Hepatocyte (in vitro differentiated cells): ENCODE data around the gene KCNS1. TPM values are rescaled to one million over a fixed set of nuclear protein-coding genes. Genes with fewer than 3 reads are reported as not detected.

Experiments
- DNase-seq: peaks from one replicate; pipeline ENCODE4 v3.0.0-alpha.2; 2016; ENCODE audit warnings: low spot score
- H2AFZ ChIP-seq: fragments of 200-600 bp; sonication (generic); 2 replicates; pipeline ENCODE4 v1.6.0; 2016; ENCODE audit warnings: antibody characterized with exemption, mild to moderate bottlenecking
- H3K27ac ChIP-seq: fragments of 200-600 bp; sonication (generic); 2 replicates; pipeline ENCODE4 v1.5.1; 2016; ENCODE audit warnings: mild to moderate bottlenecking
- H3K27me3 ChIP-seq: fragments of 200-600 bp; sonication (generic); 2 replicates; pipeline ENCODE4 v1.6.1; 2016
- H3K36me3 ChIP-seq: fragments of 200-600 bp; sonication (generic); replicated peaks from 2 replicates; pipeline ENCODE4 v1.5.1; 2016; ENCODE audit warnings: low read depth; ENCODE audit not compliant: insufficient read depth
- H3K4me1 ChIP-seq: fragments of 200-600 bp; sonication (generic); 2 replicates; pipeline ENCODE4 v1.5.1; 2016; ENCODE audit warnings: mild to moderate bottlenecking, moderate library complexity; ENCODE audit not compliant: insufficient read depth
- H3K4me2 ChIP-seq: fragments of 200-600 bp; sonication (generic); 2 replicates; pipeline ENCODE4 v1.6.0; 2016
- H3K4me3 ChIP-seq: fragments of 200-600 bp; sonication (generic); 2 replicates; pipeline ENCODE4 v1.5.1; 2016; ENCODE audit warnings: mild to moderate bottlenecking
- H3K79me2 ChIP-seq: fragments of 200-600 bp; sonication (generic); 2 replicates; pipeline ENCODE4 v1.6.0; 2017; ENCODE audit warnings: mild to moderate bottlenecking
- H3K9me2 ChIP-seq: fragments of 200-600 bp; sonication (generic); replicated peaks from 2 replicates; pipeline ENCODE4 v1.6.0; 2017; ENCODE audit warnings: mild to moderate bottlenecking; ENCODE audit not compliant: insufficient read depth
- H3K9me3 ChIP-seq: fragments of 200-600 bp; sonication (generic); 2 replicates; pipeline ENCODE4 v1.5.1; 2016; ENCODE audit warnings: low read depth, mild to moderate bottlenecking
- H4K20me1 ChIP-seq: fragments of 200-600 bp; sonication (generic); 2 replicates; pipeline ENCODE4 v1.6.0; 2016; ENCODE audit warnings: mild to moderate bottlenecking; ENCODE audit not compliant: insufficient read depth, poor library complexity, severe bottlenecking
- EZH2 ChIP-seq: fragments of 200-600 bp; sonication (generic); IDR thresholded peaks from 2 replicates; pipeline ENCODE4 v1.6.1; 2016; ENCODE audit warnings: antibody characterized with exemption, mild to moderate bottlenecking, borderline replicate concordance
- EZH2phosphoT487 ChIP-seq: fragments of 200-600 bp; sonication (generic); IDR thresholded peaks from one replicate; pipeline ENCODE4 v1.6.1; 2018; ENCODE audit warnings: antibody characterized with exemption, mild to moderate bottlenecking, low read depth, moderate library complexity; ENCODE audit not compliant: unreplicated experiment, severe bottlenecking
- WGBS: methylation state at CpG from one replicate; pipeline ENCODE4 v1.1.6; 2016; ENCODE audit warnings: low lambda C conversion rate; ENCODE audit errors: missing lambda C conversion rate; 5-methylcytosine and 5-hydroxymethylcytosine counted together
- polyA plus RNA-seq: library from polyadenylated mRNA; unstranded; fragments of >200 nt; fragmentation: Nextera tagmentation; extraction: Ambion mirVana; gene quantifications from 2 replicates; pipeline ENCODE4 v1.2.1, GENCODE V29; 2016
- total RNA-seq: library from RNA; depleted of rRNA; stranded (reverse); fragments of >200 nt; gene quantifications from 2 replicates; pipeline ENCODE4 v1.2.3, GENCODE V29; 2014
- TF ChIP-seq, protein P1 (sequence below): fragments of 200-600 bp; sonication (generic); IDR thresholded peaks from 2 replicates; pipeline ENCODE4 v1.5.1; 2016; ENCODE audit warnings: antibody characterized with exemption, mild to moderate bottlenecking; ENCODE audit not compliant: poor library complexity

KCNS1 gene
- total and polyA plus RNA-seq, 2 experiments from 2014 or later, result 0.42 to 0.43 TPM

DNA sequence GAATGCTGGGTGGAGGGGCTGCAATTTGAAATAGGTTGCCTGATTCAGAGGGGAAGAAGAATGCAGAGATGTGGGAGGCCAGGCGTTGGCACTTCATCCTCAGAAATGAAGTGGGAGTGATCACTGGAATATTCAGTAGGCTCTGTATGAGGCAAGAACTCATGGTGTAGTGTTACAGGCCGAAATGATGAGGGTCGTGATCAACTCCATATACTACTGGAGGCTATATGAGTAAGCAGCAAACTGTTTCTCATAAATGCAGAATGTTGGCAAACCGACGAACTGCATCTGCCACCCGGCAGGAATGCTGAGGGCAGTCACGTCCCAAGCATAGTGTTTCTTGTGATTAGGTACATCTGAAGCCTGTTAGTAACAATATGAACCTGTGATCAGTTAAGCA lies 12.7 kb downstream of the KCNS1 start:
- Histone ChIP-seq H3K27ac (peak overlapping the region; percentile 67), H2AFZ (no peak overlapping the region)
- DNase-seq, result peak; percentile 49

DNA sequence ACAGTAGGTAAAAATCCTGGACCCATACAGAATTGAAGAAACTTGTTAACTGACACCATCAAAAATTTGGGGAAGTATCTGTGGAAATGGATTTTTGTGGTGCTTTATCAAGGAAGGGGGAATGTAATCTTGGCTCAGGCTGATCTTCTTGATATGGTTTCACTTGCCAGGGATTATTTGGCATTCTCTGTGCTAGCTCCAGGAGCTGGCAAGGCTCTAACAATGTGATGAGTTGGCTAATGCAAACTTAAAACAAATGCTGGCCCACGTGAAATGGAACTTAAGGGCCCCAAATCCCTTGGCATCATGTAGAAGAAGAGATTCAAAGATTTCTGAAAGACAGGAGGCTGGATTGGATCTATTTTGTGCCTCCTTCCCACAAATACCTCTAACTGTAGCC lies 13.1 kb downstream of the KCNS1 start:
- DNase-seq, result no peak
- 64% methylated on average over 1 of the region's 1 CpG for WGBS
- Histone ChIP-seq H2AFZ (no peak overlapping the region), H3K36me3 (no peaks in the 10 kb centered on the region), H3K27ac (peak overlapping the region; percentile 65), H3K4me2 (peak overlapping the region; percentile 10), H3K9me2 (no peaks in the 10 kb centered on the region), H3K27me3 (no peaks in the 10 kb centered on the region), H3K4me1 (peaks cover 4% of the 10 kb centered on the region), H3K9me3 (no peaks in the 10 kb centered on the region), H3K4me3 (no peak overlapping the region), H4K20me1 (no peaks in the 10 kb centered on the region), H3K79me2 (no peaks in the 10 kb centered on the region)
- TF ChIP-seq EZH2phosphoT487, result no peak
- TF ChIP-seq, protein P1, sequence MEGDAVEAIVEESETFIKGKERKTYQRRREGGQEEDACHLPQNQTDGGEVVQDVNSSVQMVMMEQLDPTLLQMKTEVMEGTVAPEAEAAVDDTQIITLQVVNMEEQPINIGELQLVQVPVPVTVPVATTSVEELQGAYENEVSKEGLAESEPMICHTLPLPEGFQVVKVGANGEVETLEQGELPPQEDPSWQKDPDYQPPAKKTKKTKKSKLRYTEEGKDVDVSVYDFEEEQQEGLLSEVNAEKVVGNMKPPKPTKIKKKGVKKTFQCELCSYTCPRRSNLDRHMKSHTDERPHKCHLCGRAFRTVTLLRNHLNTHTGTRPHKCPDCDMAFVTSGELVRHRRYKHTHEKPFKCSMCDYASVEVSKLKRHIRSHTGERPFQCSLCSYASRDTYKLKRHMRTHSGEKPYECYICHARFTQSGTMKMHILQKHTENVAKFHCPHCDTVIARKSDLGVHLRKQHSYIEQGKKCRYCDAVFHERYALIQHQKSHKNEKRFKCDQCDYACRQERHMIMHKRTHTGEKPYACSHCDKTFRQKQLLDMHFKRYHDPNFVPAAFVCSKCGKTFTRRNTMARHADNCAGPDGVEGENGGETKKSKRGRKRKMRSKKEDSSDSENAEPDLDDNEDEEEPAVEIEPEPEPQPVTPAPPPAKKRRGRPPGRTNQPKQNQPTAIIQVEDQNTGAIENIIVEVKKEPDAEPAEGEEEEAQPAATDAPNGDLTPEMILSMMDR, result no peak

More for the DNA sequence above, 12.7 kb downstream of the KCNS1 start:
- H3K4me1 ChIP-seq, result peaks cover 4% of the 10 kb centered on the region
- H4K20me1 ChIP-seq, result no peaks in the 10 kb centered on the region
- TF ChIP-seq EZH2 (no peak), EZH2phosphoT487 (no peak)
- TF ChIP-seq, protein P1, result no peak
- no peaks in the 10 kb centered on the region for H3K9me3 ChIP-seq
- no peaks in the 10 kb centered on the region for H3K79me2 ChIP-seq
- no peaks in the 10 kb centered on the region for H3K27me3 ChIP-seq
- H3K4me2 ChIP-seq, result peak overlapping the region; percentile 10
- H3K36me3 ChIP-seq, result no peaks in the 10 kb centered on the region
- no peaks in the 10 kb centered on the region for H3K9me2 ChIP-seq
- no peak overlapping the region for H3K4me3 ChIP-seq
- WGBS, result 52% methylated on average over 7 of the region's 7 CpGs

DNA sequence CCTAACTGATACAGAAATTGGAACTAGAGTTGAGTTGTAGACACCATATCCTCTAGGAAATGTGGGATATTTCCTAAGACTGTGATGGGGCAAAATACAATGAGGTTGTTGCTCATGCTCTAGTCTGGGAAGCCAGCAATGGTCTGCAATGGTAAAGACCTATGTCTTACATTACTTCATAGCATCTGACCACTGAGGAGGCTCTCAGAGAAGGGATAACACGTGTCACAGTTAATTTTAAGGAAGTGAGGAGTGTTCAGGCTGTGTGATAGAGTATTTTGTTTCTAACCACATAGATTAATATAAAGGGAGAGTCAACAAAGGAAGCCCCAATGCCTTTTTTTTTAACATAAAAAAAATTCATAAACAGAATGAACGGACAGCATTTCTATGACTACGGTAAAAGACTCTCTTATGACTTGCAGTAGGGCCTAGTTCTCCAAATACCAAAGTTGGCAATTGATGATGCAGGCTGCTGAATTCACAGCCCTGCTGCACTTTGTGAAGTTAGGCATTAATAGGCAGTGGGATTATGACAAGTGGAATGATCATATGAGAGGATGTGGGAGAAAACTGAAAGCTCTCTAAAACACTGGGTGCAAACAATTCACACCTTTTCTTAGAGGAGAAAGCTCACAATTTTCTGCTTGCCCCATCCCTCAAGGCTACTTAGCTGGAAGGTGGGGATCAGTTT lies 13.7 kb downstream of the KCNS1 start:
- Histone ChIP-seq H3K9me3 (peaks cover 3% of the 10 kb centered on the region), H3K79me2 (no peaks in the 10 kb centered on the region), H3K36me3 (no peaks in the 10 kb centered on the region), H3K27ac (peak overlapping the region; percentile 65), H3K4me2 (no peak overlapping the region), H3K4me1 (peaks cover 4% of the 10 kb centered on the region), H3K9me2 (no peaks in the 10 kb centered on the region), H4K20me1 (no peaks in the 10 kb centered on the region), H3K27me3 (no peaks in the 10 kb centered on the region), H2AFZ (no peak overlapping the region), H3K4me3 (no peak overlapping the region)
- DNase-seq, result no peak
- WGBS, result 94% methylated on average over 3 of the region's 3 CpGs
- TF ChIP-seq, protein P1, result no peak
- TF ChIP-seq EZH2 (no peak), EZH2phosphoT487 (no peak)
